GM19372 (cell line): ENCODE measurements around the gene LYL1.

Source experiments
- ATAC-seq: cut with Tn5 transposase; IDR thresholded peaks from one replicate; pipeline ENCODE4 v1.9.1; 2021; ENCODE audit warnings: mild to moderate bottlenecking, low read depth, moderate library complexity; ENCODE audit not compliant: unreplicated experiment

The LYL1 gene

GRCh38 chr19:13110099-13110610 is 7.5 kb upstream of the LYL1 start:
- ATAC-seq, result no peak

- no peak for ATAC-seq
These were observed 6.9 kb upstream of the LYL1 start for GRCh38 chr19:13109361-13110098.

GRCh38 chr19:13104848-13105711 is 2.4 kb upstream of the LYL1 start:
- ATAC-seq, result no peak

- no peak for ATAC-seq
These were observed 1.7 kb upstream of the LYL1 start for GRCh38 chr19:13104360-13104847.

- no peak for ATAC-seq
These were observed 1.1 kb upstream of the LYL1 start for GRCh38 chr19:13103581-13104359.

GRCh38 chr19:13102416-13102665 is 317 bp downstream of the LYL1 start:
- ATAC-seq, result no peak

- ATAC-seq, result no peak
These were observed 855 bp downstream of the LYL1 start for GRCh38 chr19:13101590-13102415.

- no peak for ATAC-seq
These were observed 1.6 kb downstream of the LYL1 start for GRCh38 chr19:13100841-13101589.

- no peak for ATAC-seq
These were observed 2.5 kb downstream of the LYL1 start for GRCh38 chr19:13100031-13100588.

GRCh38 chr19:13099073-13099999 is 3.3 kb downstream of the LYL1 start:
- ATAC-seq, result no peak

GRCh38 chr19:13098277-13099072 is 4.2 kb downstream of the LYL1 start:
- no peak for ATAC-seq

- no peak for ATAC-seq
These were observed 5.0 kb downstream of the LYL1 start for GRCh38 chr19:13097463-13098258.

- no peak for ATAC-seq
These were observed 5.6 kb downstream of the LYL1 start for GRCh38 chr19:13097033-13097462.

GRCh38 chr19:13095934-13096927 is 6.4 kb downstream of the LYL1 start:
- no peak for ATAC-seq

- ATAC-seq, result no peak
These were observed 7.3 kb downstream of the LYL1 start for GRCh38 chr19:13095393-13095784.
